SK-N-SH (cell line): Measurements from ENCODE around the gene DNPH1. TPM values are rescaled to one million over a fixed set of nuclear protein-coding genes. Genes with fewer than 3 reads are reported as not detected.

Source experiments
- CTCF ChIA-PET: fragments of 300-600, 350-600 bp; formaldehyde crosslinking; extraction: SDS; loops from one replicate; lab custom pipeline; 2021; lab: Yijun Ruan, JAX
- POLR2A ChIA-PET: fragments of 350-600 bp; sonication (Branson Sonifier 250); formaldehyde crosslinking; extraction: SDS; loops from one replicate; lab custom pipeline; 2020; ENCODE audit warnings: antibody characterized with exemption, inconsistent platforms; lab: Yijun Ruan, JAX
- DNase-seq: peaks from one replicate; pipeline ENCODE4 v3.0.0; 2012
- H2AFZ ChIP-seq: fragments of 200-600 bp; sonication (generic); 2 replicates; pipeline ENCODE4 v1.8.1; 2016; ENCODE audit warnings: antibody characterized with exemption, mild to moderate bottlenecking, low read depth
- H3F3A ChIP-seq: fragments of 200-600 bp; sonication (generic); replicated peaks from 2 replicates; pipeline ENCODE3; 2016; ENCODE audit warnings: antibody characterized with exemption, mild to moderate bottlenecking; ENCODE audit not compliant: insufficient read depth
- H3K27ac ChIP-seq, 2 experiments: fragments of 200-500 bp in 1 of 2; fragments of 200-600 bp in 1 of 2; sonication (Bioruptor generic) in 1 of 2; sonication (generic), shearing (Covaris generic) in 1 of 2; 2 replicates each; pipeline versions ENCODE4 v1.5.1 to v1.6.1; 2014 to 2016; ENCODE audit warnings: low read depth in 2 of 2, inconsistent platforms in 1 of 2, low read length in 1 of 2, mild to moderate bottlenecking in 1 of 2, mixed read lengths in 1 of 2
- H3K27me3 ChIP-seq: fragments of 200-600 bp; sonication (generic), shearing (Covaris generic); 2 replicates; pipeline ENCODE4 v1.6.1; 2016; ENCODE audit warnings: mixed run types; ENCODE audit not compliant: insufficient read depth
- H3K36me3 ChIP-seq, 2 experiments: fragments of 200-500 bp in 1 of 2; fragments of 200-600 bp in 1 of 2; sonication (Bioruptor generic) in 1 of 2; sonication (generic) in 1 of 2; replicated peaks in 1 of 2; 2 replicates each; pipeline versions ENCODE3 to v1.5.1; 2014 to 2016; ENCODE audit warnings: low read length in 1 of 2, mild to moderate bottlenecking in 1 of 2; ENCODE audit not compliant: insufficient read depth in 2 of 2, control insufficient read depth in 1 of 2
- H3K4me1 ChIP-seq, 2 experiments: fragments of 200-500 bp in 1 of 2; fragments of 200-600 bp in 1 of 2; sonication (Bioruptor generic) in 1 of 2; sonication (generic), shearing (Covaris generic) in 1 of 2; 2 replicates each; pipeline versions ENCODE4 v1.5.1 to v1.6.1; 2014 to 2016; ENCODE audit warnings: low read depth in 1 of 2, low read length in 1 of 2, mixed run types in 1 of 2; ENCODE audit not compliant: insufficient read depth in 2 of 2, control insufficient read depth in 1 of 2
- H3K4me2 ChIP-seq: fragments of 200-600 bp; sonication (generic), shearing (Covaris generic); 2 replicates; pipeline ENCODE4 v1.6.1; 2017; ENCODE audit warnings: mixed run types
- H3K4me3 ChIP-seq, 2 experiments: fragments of 200-500 bp in 1 of 2; fragments of 200-600 bp in 1 of 2; sonication (Bioruptor generic) in 1 of 2; sonication (generic), shearing (Covaris generic) in 1 of 2; 2 replicates each; pipeline versions ENCODE4 v1.5.1 to v1.8.1; 2014 to 2016; ENCODE audit warnings: low read depth in 2 of 2, inconsistent platforms in 1 of 2, low read length in 1 of 2, mild to moderate bottlenecking in 1 of 2, mixed read lengths in 1 of 2, moderate library complexity in 1 of 2
- H3K79me2 ChIP-seq: fragments of 200-600 bp; sonication (generic); 2 replicates; pipeline ENCODE4 v1.8.1; 2017; ENCODE audit warnings: mild to moderate bottlenecking; ENCODE audit not compliant: insufficient read depth
- H3K9ac ChIP-seq: fragments of 200-600 bp; sonication (generic); 2 replicates; pipeline ENCODE4 v1.6.1; 2017; ENCODE audit warnings: mixed run types
- H3K9me2 ChIP-seq: fragments of 200-600 bp; sonication (generic); 2 replicates; pipeline ENCODE4 v1.6.1; 2017; ENCODE audit warnings: mixed run types
- H3K9me3 ChIP-seq: fragments of 200-600 bp; sonication (generic); 2 replicates; pipeline ENCODE4 v1.6.1; 2017; ENCODE audit warnings: mixed run types, mild to moderate bottlenecking, moderate library complexity
- H4K20me1 ChIP-seq: fragments of 200-600 bp; sonication (generic); 2 replicates; pipeline ENCODE4 v1.6.1; 2017; ENCODE audit warnings: mild to moderate bottlenecking, mixed run types; ENCODE audit not compliant: insufficient read depth
- CHD2 ChIP-seq: fragments of 150-350 bp; IDR thresholded peaks from 2 replicates; pipeline ENCODE4 v1.6.1; 2018; ENCODE audit warnings: low read length; ENCODE audit not compliant: partially characterized antibody
- CTCF ChIP-seq: fragments of 200-600 bp; sonication (generic); IDR thresholded peaks from 2 replicates; pipeline ENCODE4 v1.6.1; 2017; ENCODE audit warnings: antibody characterized with exemption, mild to moderate bottlenecking, moderate library complexity
- FOSL2 ChIP-seq: IDR thresholded peaks from 2 replicates; pipeline ENCODE4 v1.4.0; 2012; ENCODE audit warnings: low read depth, mild to moderate bottlenecking, moderate library complexity, borderline replicate concordance
- FOXM1 ChIP-seq: IDR thresholded peaks from 2 replicates; pipeline ENCODE4 v1.4.0; 2012; ENCODE audit warnings: low read depth, mild to moderate bottlenecking
- GATA2 ChIP-seq: sonication (generic); formaldehyde crosslinking; IDR thresholded peaks from 2 replicates; pipeline ENCODE4 v1.5.0; 2020; ENCODE audit warnings: mild to moderate bottlenecking, missing genetic modification reagents
- MAX ChIP-seq: IDR thresholded peaks from 2 replicates; pipeline ENCODE4 v1.4.0; 2012; ENCODE audit warnings: low read depth
- MXI1 ChIP-seq: IDR thresholded peaks from 2 replicates; pipeline ENCODE4 v1.6.1; 2012; ENCODE audit warnings: mild to moderate bottlenecking, low read depth, low read length, improper control_type of control experiment
- NFIC ChIP-seq: IDR thresholded peaks from 2 replicates; pipeline ENCODE4 v1.4.0; 2012; ENCODE audit warnings: borderline replicate concordance
- PBX3 ChIP-seq: IDR thresholded peaks from 2 replicates; pipeline ENCODE4; 2012
- RAD21 ChIP-seq: IDR thresholded peaks from 2 replicates; pipeline ENCODE4 v1.6.1; 2012; ENCODE audit warnings: mild to moderate bottlenecking, low read length
- RCOR1 ChIP-seq: fragments of 150-350 bp; IDR thresholded peaks from 2 replicates; pipeline ENCODE4 v1.6.1; 2017; ENCODE audit warnings: antibody characterized with exemption, low read length
- RXRA ChIP-seq: IDR thresholded peaks from 2 replicates; pipeline ENCODE4 v1.4.0; 2012; ENCODE audit warnings: low read depth, mild to moderate bottlenecking, borderline replicate concordance
- SMC3 ChIP-seq: IDR thresholded peaks from 2 replicates; pipeline ENCODE4 v1.6.1; 2012; ENCODE audit warnings: low read depth, low read length, improper control_type of control experiment
- TAF1 ChIP-seq: IDR thresholded peaks from 2 replicates; pipeline ENCODE4 v1.6.1; 2012; ENCODE audit warnings: low read depth, mild to moderate bottlenecking, low read length, moderate library complexity, borderline replicate concordance
- TCF12 ChIP-seq: IDR thresholded peaks from 2 replicates; pipeline ENCODE4 v1.4.0; 2012
- TEAD4 ChIP-seq: IDR thresholded peaks from 2 replicates; pipeline ENCODE4 v1.4.0; 2012; ENCODE audit warnings: mild to moderate bottlenecking, borderline replicate concordance; ENCODE audit not compliant: insufficient read depth
- USF1 ChIP-seq: IDR thresholded peaks from 2 replicates; pipeline ENCODE4 v1.4.0; 2012; ENCODE audit warnings: low read depth, borderline replicate concordance
- USF2 ChIP-seq: fragments of 150-350 bp; IDR thresholded peaks from 2 replicates; pipeline ENCODE4 v1.6.1; 2017; ENCODE audit warnings: antibody characterized with exemption, low read length, low read depth, borderline replicate concordance
- WGBS: methylation state at CpG from one replicate; pipeline ENCODE4 v1.1.6; 2017; ENCODE audit warnings: low lambda C conversion rate; 5-methylcytosine and 5-hydroxymethylcytosine counted together
- polyA plus RNA-seq, 3 experiments: library from polyadenylated mRNA; depleted of rRNA; stranded (reverse); fragments of >200 nt; gene quantifications; 2 replicates each; pipeline ENCODE4 v1.2.3, GENCODE V29; 2012

DNPH1 gene
- polyA plus RNA-seq, 1 of the 3 experiments (the other 2 are of a cell fraction), result 287 TPM

GRCh38 chr6:43274127-43274915 is 45.0 kb upstream of the DNPH1 start:
- DNase-seq, result no peak
- H3K79me2 ChIP-seq, result no peaks in the 10 kb centered on the region
- no peaks in the 10 kb centered on the region for H3K9me3 ChIP-seq
- no peaks in the 10 kb centered on the region for H4K20me1 ChIP-seq
- CTCF ChIA-PET, result interaction anchor here (3.3 kb wide), 1 partner anchor 45 kb away, joined by 10 read pairs; the partner anchor contains the start of gene DNPH1
- no peak overlapping the region for H3K9ac ChIP-seq
- H3K4me2 ChIP-seq, result no peak overlapping the region
- POLR2A ChIA-PET, result no interaction called here
- no peak overlapping the region for H3K27ac ChIP-seq
- no peak overlapping the region for H3K4me3 ChIP-seq
- TF ChIP-seq SMC3 (no peak), PBX3 (no peak), NFIC (no peak), CTCF (no peak), TCF12 (no peak), USF2 (no peak), FOXM1 (no peak), USF1 (no peak), RCOR1 (no peak), RAD21 (no peak), TAF1 (no peak), GATA2 (no peak), TEAD4 (no peak), CHD2 (no peak), RXRA (no peak), FOSL2 (no peak), MXI1 (no peak), MAX (no peak)
- H2AFZ ChIP-seq, result no peak overlapping the region
- peaks cover 0 to 14% of the 10 kb centered on the region in 2 experiments; a peak in 1 of 4 replicates for H3K4me1 ChIP-seq
- H3K36me3 ChIP-seq, result no peaks in the 10 kb centered on the region
- H3K27me3 ChIP-seq, result no peaks in the 10 kb centered on the region
- H3K9me2 ChIP-seq, result no peaks in the 10 kb centered on the region
- no peaks in the 10 kb centered on the region for H3F3A ChIP-seq
- WGBS, result 86% methylated on average over 9 of the region's 10 CpGs
